Fibroblast of mammary gland (primary cell): Measurements from ENCODE around the gene ADAMTSL3.
A peak's percentile ranks its signal among the peaks of the same experiment; 100 is the strongest.

Experiments used
- DNase-seq: peaks from one replicate; pipeline ENCODE4 v3.0.0-alpha.2; 2010; ENCODE audit warnings: low read depth
- H3K4me3 ChIP-seq: 2 replicates; pipeline ENCODE4 v1.5.1; 2011; ENCODE audit warnings: low read depth, mild to moderate bottlenecking, low read length, moderate library complexity; ENCODE audit not compliant: control insufficient read depth
- CTCF ChIP-seq: conservative IDR thresholded peaks from 2 replicates; pipeline ENCODE4 v1.5.1; 2011; ENCODE audit warnings: low read depth, low read length, inconsistent platforms; ENCODE audit not compliant: control insufficient read depth, insufficient read depth

Gene ADAMTSL3

GRCh38 chr15:83912343-83912742 lies 258.4 kb downstream of the ADAMTSL3 start:
- H3K4me3 ChIP-seq: no peak overlapping the region
- TF ChIP-seq CTCF: no peak
- DNase-seq: no peak

- no peak for TF ChIP-seq CTCF
- DNase-seq: no peak
- H3K4me3 ChIP-seq: no peak overlapping the region
These were observed 259.2 kb downstream of the ADAMTSL3 start for GRCh38 chr15:83913034-83913632.

- H3K4me3 ChIP-seq: no peak overlapping the region
- no peak for TF ChIP-seq CTCF
- DNase-seq: peak; percentile 18
These were observed 261.0 kb downstream of the ADAMTSL3 start for GRCh38 chr15:83914906-83915305.

- no peak for DNase-seq
- TF ChIP-seq CTCF: no peak
- H3K4me3 ChIP-seq: no peak overlapping the region
These were observed 263.5 kb downstream of the ADAMTSL3 start for GRCh38 chr15:83917432-83917831.

- no peak overlapping the region for H3K4me3 ChIP-seq
- DNase-seq: no peak
- no peak for TF ChIP-seq CTCF
These were observed 264.1 kb downstream of the ADAMTSL3 start for GRCh38 chr15:83918011-83918410.

- TF ChIP-seq CTCF: no peak
- H3K4me3 ChIP-seq: no peak overlapping the region
- peak; percentile 41 for DNase-seq
These were observed 265.5 kb downstream of the ADAMTSL3 start for GRCh38 chr15:83919319-83919830.
